Activated effector memory CD4-positive, alpha-beta T cell treated with Interleukin-2 at 50 U/mL for 16 hours (primary cell): ENCODE measurements around the gene IFRD2.

Experiments used
- DNase-seq: peaks from one replicate; pipeline ENCODE4 v3.0.0-alpha.2; 2020

The IFRD2 gene, protein sequence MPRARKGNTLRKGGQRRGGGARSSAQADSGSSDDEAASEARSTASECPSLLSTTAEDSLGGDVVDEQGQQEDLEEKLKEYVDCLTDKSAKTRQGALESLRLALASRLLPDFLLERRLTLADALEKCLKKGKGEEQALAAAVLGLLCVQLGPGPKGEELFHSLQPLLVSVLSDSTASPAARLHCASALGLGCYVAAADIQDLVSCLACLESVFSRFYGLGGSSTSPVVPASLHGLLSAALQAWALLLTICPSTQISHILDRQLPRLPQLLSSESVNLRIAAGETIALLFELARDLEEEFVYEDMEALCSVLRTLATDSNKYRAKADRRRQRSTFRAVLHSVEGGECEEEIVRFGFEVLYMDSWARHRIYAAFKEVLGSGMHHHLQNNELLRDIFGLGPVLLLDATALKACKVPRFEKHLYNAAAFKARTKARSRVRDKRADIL

DNA sequence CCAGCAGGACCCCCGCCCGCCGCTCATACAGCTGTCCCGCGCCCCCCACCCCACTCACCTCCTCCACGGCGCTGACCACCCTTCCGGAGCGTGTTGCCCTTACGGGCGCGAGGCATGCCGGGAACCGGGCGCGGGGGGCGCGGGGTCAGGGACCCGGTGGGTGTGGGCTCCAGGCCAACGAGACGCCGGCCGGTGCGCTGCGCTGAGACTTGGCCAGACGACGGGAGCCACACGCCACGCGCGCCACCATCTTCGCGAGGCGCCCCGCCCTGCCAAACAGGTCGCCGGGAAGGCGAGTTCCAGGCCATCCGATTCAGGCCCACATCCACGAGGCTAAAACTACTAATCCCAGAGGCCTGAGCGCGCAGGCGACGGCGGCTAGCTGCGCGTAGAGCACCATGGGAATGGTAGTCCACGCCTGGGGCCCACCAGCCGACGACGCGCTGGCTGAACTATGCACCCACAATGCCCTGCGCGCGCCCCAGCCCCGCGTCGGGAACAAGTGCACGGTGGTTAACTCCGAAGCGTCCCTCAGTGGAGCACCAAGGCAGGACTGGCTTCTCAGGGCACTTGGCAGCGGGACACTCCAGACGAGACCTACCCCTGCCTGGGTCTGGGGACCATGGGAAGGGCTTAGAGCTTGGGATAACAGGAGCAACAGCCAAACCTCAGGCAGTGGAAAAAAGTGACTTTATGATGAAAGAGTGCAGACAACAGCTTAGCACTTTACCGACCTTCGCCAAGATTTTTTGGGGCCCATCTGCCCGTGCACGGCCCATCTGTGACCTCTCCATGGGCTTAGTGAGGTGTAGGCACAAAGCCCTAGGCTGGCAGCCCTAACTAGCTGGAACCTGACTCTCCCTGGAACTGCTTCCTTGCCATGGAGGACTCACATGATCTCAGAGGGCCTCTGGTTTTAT is at the start of gene IFRD2:
Gene IFRD2, minus strand, starts transcription at position 271 of the 920 bp plus-strand sequence. Its CDS starts 155 bp downstream, at position 116.
- peak; percentile 93 for DNase-seq

DNA sequence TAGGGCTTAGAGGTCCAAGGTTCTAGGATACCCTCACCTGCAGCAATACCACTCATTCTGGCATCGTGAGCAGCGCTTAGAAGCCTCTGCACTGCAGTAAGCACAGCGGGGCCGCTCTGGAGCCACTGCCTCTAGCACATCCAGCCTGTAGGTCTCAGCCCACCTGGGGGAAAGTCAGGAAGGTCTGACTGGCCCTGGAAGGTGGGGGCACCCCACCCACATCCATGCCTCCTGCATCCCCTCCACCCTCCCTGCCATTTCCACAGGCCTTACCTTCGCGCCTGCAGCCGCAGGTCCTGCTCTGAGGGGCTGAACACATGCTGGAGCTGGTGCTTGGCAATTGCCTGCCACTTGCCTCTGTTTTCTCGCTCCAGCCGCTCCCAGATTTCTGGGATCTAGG is 49.3 kb upstream of the IFRD2 start:
- DNase-seq = no peak

DNA sequence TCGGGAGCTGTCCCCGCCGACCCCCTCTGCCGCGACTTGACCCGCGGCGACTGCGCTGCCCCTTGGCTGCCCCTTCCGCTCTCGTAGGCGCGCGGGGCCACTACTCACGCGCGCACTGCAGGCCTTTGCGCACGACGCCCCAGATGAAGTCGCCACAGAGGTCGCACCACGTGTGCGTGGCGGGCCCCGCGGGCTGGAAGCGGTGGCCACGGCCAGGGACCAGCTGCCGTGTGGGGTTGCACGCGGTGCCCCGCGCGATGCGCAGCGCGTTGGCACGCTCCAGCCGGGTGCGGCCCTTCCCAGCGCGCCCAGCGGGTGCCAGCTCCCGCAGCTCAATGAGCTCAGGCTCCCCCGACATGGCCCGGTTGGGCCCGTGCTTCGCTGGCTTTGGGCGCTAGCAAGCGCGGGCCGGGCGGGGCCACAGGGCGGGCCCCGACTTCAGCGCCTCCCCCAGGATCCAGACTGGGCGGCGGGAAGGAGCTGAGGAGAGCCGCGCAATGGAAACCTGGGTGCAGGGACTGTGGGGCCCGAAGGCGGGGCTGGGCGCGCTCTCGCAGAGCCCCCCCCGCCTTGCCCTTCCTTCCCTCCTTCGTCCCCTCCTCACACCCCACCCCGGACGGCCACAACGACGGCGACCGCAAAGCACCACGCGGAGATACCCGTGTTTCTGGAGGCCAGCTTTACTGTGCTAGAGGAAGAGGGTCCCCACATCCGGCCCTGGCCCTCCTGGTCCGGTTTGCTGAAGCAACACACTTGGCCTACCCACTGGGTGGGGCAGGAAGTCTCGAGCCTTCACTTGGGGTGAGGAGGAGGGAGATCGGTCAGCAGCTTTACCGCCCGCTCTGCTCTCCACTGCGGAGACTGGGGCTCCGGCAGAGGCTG is 48.5 kb upstream of the IFRD2 start, which contains the start of gene RASSF1:
Gene RASSF1, minus strand, starts transcription at position 389 of the 882 bp plus-strand sequence. Its CDS starts 31 bp downstream, at position 358.
- peak; percentile 55 for DNase-seq

DNA sequence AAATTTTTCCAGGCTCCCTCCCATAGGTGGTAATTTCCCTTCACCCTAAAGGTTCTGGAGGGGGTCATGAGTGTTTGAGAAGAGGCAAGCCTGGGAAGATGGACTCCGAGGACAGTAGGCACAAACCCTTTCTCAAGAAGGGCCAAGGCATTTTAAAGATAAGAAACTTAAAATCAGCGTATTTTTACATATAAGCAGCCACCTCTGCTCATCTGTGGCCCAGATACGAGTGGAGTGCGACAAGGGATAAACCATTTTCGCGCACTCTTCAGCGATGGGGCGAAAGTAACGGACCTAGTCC is 47.9 kb upstream of the IFRD2 start:
- no peak for DNase-seq

DNA sequence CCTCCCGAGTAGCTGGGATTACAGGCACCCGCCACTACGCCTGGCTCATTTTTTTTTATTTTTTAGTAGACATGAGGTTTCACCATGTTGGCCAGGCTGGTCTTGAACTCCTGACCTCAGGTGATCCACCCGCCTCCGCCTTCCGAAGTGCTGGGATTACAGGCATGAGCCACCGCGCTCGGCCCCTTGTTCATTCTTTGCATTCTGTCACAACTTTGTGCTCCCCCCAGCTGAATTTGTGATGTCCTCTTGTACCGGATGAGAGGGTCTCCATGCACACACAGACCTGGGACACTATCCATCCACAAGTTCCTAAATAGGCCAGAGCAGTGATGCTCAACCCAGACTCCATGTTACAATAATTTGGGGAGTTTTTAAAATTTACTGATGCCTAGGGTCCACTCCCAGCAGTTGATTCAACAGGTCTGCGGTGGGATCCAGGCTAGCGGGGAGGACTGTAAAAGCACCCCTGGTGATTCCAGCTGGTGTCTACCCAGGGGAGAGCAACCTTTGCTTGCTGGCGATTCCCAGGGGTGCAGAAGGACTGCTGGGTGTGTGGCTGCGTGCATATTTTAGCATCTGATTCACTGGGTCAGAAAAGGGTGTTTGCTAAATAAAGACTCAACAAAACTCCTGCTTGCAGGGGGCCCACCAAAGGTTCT is 47.4 kb upstream of the IFRD2 start:
- no peak for DNase-seq

DNA sequence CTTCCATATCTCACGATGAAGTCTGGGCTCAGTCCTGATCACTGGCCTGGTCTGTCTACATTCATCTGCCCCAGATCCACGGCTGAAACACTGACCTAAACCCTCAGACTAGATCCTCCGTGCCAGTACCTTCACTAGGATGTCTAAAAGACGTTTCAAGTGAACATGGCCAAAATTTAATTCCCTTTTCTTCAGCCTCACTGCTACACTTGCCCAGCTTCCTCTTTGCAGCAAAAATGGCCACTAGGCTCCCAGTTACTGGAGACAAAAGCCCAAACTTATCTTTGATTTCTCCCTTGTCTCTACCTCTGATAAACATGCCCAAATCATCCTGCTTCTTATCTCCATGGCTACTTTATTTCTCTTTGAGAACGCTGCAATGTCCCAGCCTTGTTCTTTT is 46.7 kb upstream of the IFRD2 start:
- DNase-seq = no peak

DNA sequence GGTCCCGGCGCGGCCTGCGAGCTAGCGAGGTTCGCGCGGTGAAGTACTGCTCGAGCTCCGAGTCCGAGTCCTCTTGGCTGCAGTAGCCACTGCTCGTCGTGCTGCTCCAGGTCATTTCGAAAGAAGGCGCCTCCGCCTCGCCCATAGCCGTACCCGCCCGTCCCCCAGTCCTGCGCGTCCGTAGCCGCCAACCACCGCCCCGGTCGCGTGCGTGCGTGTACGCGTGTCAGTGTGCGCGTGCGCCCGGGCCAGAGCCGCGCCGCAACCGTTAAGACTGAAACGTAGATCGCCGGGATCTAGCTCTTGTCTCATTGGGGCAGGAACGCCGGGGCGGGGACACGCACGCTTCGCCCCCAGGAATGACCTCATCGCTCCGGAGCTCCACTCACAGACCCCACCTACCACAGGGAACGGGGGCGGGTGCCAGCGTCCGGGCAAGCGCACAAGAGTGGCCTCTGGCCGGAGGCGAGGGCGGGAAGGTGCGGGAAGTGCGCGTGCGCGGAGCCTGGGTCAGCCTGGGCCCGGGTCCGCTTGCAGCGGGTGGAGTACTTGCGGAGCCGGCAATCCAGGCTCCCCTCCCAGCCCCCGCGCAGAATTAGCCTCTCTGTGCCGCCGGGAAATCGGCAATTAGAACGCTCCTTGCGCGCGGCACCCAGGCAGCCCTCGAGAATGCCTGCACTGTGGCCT is 45.1 kb upstream of the IFRD2 start:
- DNase-seq = peak; percentile 89

DNA sequence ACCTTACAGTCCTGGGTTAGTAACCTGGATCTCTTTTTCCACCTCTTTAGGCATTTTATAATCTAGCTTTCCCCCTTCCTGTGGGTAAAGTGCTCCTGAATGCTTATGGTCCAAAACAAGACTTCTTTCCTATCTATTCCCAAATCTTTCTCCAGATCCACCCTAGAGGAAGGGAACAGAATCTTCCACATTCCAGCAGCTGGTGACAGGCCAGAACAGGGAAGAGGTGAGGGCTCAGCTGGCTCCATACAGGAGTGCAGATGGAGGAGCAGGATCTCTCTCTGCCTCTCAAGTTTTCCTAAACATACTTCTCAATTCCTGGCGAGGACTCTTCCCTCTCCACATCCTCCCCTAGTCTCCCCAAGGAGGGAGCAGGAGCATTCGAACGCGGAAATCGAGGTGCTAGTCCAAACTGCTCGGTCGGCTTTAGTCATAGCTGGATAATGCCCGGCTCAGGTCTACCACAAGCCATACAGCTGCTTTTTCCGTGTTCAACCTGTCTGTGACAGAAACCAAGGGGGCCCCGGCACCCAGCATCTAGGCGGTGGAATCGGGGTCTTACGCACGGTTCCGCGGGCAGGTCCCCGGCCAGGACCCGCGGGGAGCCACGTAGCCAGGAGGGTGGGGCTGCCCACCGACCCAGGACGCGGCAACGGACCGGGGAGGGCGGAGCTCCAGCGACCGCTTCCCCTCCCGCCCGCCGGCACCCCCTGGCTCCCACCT is 44.4 kb upstream of the IFRD2 start:
- no peak for DNase-seq

DNA sequence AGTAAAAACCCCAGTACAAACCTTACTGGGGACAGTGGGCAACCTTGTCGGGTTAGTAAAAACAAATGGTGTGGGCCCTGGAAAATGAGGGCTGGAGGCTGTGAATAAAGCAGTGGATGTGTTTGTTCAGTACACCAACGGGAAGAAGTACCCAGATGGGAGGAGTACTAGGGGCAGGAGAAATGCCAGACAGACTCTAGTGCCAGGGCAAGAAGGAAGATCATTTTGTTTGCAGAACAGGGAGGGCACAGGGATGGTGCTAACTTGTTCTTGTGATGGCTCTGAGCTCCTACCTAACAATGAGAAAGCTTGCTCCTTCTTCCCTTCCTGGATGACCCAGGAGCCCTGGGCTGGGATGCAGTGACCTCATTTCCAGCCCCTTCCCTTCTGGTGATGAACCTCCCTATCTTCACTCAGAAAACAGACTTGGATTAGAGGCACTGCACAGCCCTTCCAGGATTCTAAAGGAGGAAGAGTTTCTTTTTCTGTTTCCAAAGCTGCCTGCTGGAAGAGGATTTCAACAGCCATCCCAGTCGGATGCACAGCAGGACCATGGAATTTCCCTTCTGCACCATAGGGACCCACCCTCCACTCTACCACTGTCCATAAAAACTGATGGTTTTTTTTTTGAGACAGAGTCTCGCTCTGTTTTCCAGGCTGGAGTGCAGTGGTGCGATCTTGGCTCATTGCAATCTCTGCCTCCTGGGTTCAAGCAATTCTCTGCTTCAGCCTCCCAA is 42.3 kb upstream of the IFRD2 start:
- no peak for DNase-seq

DNA sequence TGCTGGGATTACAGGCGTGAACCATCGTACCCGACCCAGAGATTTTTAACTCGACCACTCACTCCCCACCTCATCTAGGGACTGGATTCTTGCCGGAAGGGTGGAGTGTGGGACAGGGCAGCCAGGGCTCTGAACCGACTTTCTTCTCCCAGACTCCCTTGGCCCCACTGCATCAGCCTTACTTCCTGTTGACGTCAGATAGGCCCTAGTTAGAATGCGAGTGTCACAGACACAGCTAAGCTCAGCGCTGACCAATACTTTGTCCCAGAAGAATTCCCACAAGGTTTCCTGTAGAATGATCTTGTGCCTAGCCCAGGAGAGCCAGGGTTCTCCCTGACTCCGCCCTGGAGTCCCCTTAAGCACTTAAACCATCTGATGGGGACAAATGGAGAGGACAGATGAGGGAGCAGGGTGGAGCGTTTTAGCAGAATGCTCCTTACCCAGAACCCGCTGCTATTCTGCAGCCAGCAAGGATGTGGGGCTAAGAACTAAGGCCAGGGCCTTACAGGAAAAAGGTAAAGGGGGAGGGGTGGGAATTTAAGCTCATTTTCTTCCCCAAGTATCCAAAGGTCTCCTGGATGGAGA is 41.6 kb upstream of the IFRD2 start:
- DNase-seq = no peak

DNA sequence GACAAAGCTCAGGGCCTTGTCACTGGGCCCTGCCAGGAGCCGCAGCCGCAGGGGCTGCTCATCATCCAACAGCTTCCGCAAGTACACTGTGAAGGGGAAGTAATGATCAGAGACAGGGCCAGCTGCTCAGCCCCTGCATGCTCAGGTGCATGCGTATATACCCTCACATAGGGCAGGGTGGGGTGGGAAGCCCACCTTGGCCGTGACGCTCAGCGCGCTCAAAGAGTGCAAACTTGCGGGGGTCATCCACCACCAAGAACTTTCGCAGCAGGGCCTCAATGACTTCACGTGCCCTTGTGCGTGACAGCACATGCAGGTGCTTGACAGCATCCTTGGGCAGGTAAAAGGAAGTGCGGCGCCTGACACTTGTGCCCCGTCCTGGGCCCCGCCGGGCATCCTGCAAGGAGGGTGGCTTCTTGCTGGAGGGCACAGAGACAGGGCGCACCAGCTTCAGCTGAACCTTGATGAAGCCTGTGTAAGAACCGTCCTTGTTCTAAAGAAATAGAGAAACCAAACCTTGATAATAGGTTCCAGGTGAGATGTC is 39.2 kb upstream of the IFRD2 start:
- DNase-seq = no peak

DNA sequence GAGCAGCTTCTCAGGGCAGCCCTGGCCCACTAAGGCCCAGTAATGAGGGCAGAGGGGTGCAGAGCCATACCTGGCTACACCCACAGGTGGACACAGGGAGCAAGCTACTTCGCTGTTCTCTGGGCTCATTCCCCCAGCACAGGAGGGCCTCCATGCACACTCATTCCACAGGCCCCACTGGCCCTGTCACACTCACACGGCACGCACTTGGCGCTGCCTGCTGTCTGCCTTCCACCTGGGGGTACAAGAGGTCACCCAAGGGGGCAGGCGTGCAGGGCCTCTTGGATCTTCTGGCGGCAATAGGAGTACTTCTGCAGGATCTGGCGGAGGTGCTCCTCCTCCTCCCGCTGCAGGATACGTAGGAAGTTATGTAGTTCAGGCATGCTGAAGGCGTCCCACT is 38.1 kb upstream of the IFRD2 start:
- no peak for DNase-seq

DNA sequence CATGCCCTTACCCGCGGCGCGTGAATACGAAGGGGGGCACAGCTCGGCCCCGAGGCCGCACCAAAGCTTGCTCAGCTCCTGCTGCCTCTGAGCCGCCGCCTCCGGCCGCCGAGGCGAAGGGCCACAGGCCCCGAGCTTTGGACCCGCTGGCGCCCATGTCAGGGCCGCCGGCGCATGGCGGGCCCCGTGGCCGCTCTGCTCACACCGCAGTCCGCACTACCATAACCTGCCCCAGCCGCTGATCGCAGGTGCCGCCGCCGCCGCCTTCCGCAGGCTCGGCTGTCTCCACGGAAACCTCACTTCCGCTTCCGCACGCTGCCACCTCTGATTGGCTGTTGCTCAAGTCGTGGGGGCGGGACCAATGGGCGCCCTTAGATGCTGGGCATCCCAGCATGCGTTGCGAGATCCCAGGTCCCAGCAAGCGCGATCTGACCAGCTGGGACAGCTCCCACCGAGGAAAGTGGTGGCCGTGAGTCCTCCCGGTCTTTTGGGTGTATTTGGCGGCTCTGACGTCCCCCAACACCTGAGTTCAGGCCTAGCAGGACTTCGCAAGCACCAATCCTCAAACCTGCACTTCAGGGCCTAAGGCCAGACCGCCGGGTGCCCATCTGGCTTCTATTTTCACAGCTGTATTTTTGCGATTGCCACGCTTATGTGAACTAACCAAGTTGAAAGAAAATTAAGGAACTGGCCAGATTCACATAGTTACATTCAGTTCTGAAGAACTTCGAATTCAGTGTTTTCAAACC is 35.9 kb upstream of the IFRD2 start, which contains the start of gene TUSC2:
Gene TUSC2, minus strand, starts transcription at position 281 of the 749 bp plus-strand sequence. Its CDS starts 124 bp downstream, at position 157.
- DNase-seq = peak; percentile 92

DNA sequence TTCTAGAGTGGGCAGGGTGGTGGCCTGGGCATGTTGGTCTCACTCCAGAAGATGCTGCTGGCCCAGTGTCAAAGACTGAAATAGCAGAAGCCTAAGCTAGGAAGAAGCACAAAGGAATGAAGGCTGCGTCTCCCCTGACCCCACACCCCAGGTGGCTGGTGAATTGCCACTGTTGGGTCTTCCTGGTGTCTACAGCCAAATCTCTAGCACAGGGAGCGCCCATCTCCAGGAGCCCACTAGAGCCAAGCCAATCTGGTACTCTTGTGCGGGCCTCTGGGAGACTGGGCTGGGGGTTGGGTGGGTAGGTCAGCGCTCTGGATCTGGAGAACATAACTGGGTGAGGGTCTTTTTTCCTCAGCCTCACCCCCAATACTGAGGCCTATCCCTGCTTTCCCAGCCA is 34.9 kb upstream of the IFRD2 start:
- DNase-seq = no peak

DNA sequence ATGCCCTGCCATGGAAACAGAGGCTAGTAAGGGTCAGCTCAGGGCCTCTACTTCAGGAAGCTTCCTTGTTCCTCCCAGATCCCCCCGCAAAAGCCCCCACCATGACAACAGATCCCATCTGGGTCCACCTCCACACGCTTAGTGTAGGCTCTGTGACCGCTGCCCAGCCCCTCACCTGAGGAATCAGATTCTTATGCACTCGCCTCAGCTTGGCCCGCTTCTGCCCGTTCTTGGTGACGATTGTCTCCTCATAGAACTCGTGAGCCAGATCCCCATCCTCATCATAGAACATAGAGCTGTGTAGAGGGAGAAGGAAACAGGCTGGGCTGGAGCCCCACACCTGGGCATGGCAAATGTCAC is 33.9 kb upstream of the IFRD2 start:
- no peak for DNase-seq

DNA sequence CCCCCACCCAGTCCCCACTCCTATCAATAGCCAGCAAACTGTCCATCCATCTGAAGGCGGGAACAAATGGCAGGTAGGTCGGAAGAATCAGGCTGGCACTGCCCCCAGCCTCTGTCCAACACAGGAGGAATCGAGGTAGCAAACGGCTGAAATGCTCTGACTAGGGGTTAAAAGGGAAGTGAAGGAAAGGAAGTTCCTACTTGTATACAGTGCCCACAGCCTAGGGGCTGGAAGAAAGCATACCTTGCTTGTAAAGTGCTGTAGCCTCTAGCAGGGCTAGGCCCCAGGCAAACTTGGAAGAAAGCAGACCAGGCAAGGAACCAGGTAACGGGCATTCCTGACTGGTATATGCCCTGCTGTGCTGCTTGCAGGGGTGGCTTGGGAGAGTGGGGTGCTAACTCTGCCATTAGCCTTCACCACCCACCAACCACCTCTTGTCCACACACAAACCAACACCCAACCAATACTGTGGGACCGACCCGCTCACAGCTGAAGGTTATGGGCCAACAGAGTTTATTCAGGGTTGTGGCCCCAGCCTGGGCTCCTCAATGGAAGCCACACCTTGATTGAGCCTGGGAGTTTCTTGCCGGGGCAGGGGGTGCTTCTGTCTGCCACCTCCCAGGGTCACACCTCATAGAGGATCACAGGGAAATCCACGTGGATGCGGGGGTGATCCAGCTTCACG is 33.4 kb upstream of the IFRD2 start:
- DNase-seq = no peak

DNA sequence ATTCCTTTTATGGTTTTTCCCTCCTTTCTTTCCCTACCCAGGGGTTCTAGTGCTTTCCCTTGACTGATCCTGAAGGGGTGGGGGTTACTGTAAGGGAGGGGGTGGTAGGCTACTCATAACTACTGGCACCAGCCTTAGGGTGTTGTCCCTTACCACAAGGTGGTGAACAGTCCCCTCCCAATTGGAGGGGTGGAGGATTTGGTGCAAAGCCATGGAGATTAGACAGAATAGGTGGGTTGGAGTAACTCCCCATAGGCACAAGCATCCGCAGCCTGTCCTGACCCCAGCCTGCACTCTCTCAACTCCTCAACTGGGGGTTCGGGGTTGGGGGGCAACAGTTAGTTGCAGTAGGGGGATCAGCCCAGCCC is 32.9 kb upstream of the IFRD2 start:
- DNase-seq = no peak
